ENCODE results near the gene ATXN7L1. TPM values are rescaled to one million over a fixed set of nuclear protein-coding genes. Genes with fewer than 3 reads are reported as not detected.

Gene ATXN7L1
- total and polyA plus RNA-seq, 7 donors: 1.2 to 6.0 (median 3.0) TPM

- Histone ChIP-seq H3K9me3 (no peaks in the 10 kb centered on the region), H3K27ac (no peak overlapping the region), H3K4me1 (peaks cover 2% of the 10 kb centered on the region), H3K36me3 (ENCODE audit: insufficient read depth in 1 of 2, low read depth in 1 of 2) (no peaks in the 10 kb centered on the region), H3K4me3 (no peak overlapping the region), H3K27me3 (ENCODE audit: insufficient read depth in 3 of 3, low read length in 2 of 3) (no peaks in the 10 kb centered on the region)
- intact Hi-C loops (cut with DNase I): no loop called here
- DNase-seq (no peak), ATAC-seq (no peak)
- WGBS, 3 donors: 81 to 84% (median 82%) methylated on average over 10 of the region's 10 CpGs
- no peak for TF ChIP-seq CTCF (IDR thresholded peaks at IDR 0.05)
These were observed 93.9 kb downstream of the ATXN7L1 start for GRCh38 chr7:105782391-105783042.

GRCh38 chr7:105779856-105780780, 96.3 kb downstream of the ATXN7L1 start:
- peaks cover 22% of the 10 kb centered on the region for H3K4me1 ChIP-seq
- H3K27ac ChIP-seq: no peak overlapping the region
- intact Hi-C loops (cut with DNase I): loop anchor here (5.0 to 10.0 kb wide), 2 partner anchors 97 to 105 kb away; partner anchors contain the start of gene ATXN7L1 (in 1 of the 2)
- H3K4me3 ChIP-seq: no peak overlapping the region
- no peaks in the 10 kb centered on the region for H3K9me3 ChIP-seq
- no peaks in the 10 kb centered on the region for H3K27me3 ChIP-seq (ENCODE audit: insufficient read depth in 3 of 3, low read length in 2 of 3)
- TF ChIP-seq CTCF (IDR thresholded peaks at IDR 0.05): no peak
- no peak for DNase-seq
- WGBS, 3 donors: 69 to 73% (median 70%) methylated on average over 4 of the region's 4 CpGs
- no peaks in the 10 kb centered on the region for H3K36me3 ChIP-seq (ENCODE audit: insufficient read depth in 1 of 2, low read depth in 1 of 2)
- ATAC-seq: no peak

- H3K4me1 ChIP-seq: peaks cover 22% of the 10 kb centered on the region
- H3K4me3 ChIP-seq: no peak overlapping the region
- intact Hi-C loops (cut with DNase I): loop anchor here (5.0 to 10.0 kb wide), 2 partner anchors 98 to 104 kb away; partner anchors contain the start of gene ATXN7L1 (in 1 of the 2)
- H3K27me3 ChIP-seq (ENCODE audit: insufficient read depth in 3 of 3, low read length in 2 of 3): no peaks in the 10 kb centered on the region
- no peaks in the 10 kb centered on the region for H3K36me3 ChIP-seq (ENCODE audit: insufficient read depth in 1 of 2, low read depth in 1 of 2)
- H3K27ac ChIP-seq: no peak overlapping the region
- no peak for DNase-seq
- no peak for ATAC-seq
- no peaks in the 10 kb centered on the region for H3K9me3 ChIP-seq
- no peak for TF ChIP-seq CTCF (IDR thresholded peaks at IDR 0.05)
- WGBS, 3 donors: 93 to 97% (median 95%) methylated on average over 3 of the region's 3 CpGs
These were observed 97.4 kb downstream of the ATXN7L1 start for GRCh38 chr7:105778956-105779355.

GRCh38 chr7:105776986-105777910, 99.2 kb downstream of the ATXN7L1 start:
- WGBS, 3 donors: 38 to 55% (median 41%) methylated on average over 11 of the region's 11 CpGs
- peak overlapping the region; percentile 76 for H3K27ac ChIP-seq
- intact Hi-C loops (cut with DNase I): loop anchor here (5.0 to 10.0 kb wide), 2 partner anchors 100 to 102 kb away; partner anchors contain the start of gene ATXN7L1 (in 1 of the 2)
- no peak for TF ChIP-seq CTCF (IDR thresholded peaks at IDR 0.05)
- H3K27me3 ChIP-seq (ENCODE audit: insufficient read depth in 3 of 3, low read length in 2 of 3): no peaks in the 10 kb centered on the region
- no peaks in the 10 kb centered on the region for H3K9me3 ChIP-seq
- no peak overlapping the region for H3K4me3 ChIP-seq
- no peaks in the 10 kb centered on the region for H3K36me3 ChIP-seq (ENCODE audit: insufficient read depth in 1 of 2, low read depth in 1 of 2)
- DNase-seq: no peak
- ATAC-seq: peak; percentile 38 to 67 (median 64)
- peaks cover 22% of the 10 kb centered on the region for H3K4me1 ChIP-seq

Data from psoas muscle (tissue), 8 donors.